Measurements from ENCODE around the gene PRRG2. TPM values are rescaled to one million over a fixed set of nuclear protein-coding genes. Genes with fewer than 3 reads are reported as not detected.
A peak's percentile ranks its signal among the peaks of the same experiment; 100 is the strongest.

The PRRG2 gene
- polyA plus RNA-seq, 1 of the 3 experiments (the other 2 are of a cell fraction): 0.44 TPM

- CTCF ChIA-PET: interaction anchor here (1.2 kb wide), 2 partner anchors 21 to 44 kb away, joined by 3 read pairs; no protein-coding TSS in a partner anchor
- H3K4me3 ChIP-seq (ENCODE audit: low read depth in 2 of 2, low read length in 1 of 2): no peak overlapping the region
- DNase-seq: no peak
- WGBS (ENCODE audit: low lambda C conversion rate): 45% methylated on average over 12 of the region's 19 CpGs
- no peaks in the 10 kb centered on the region for H3K9me2 ChIP-seq
- peaks cover 17 to 45% of the 10 kb centered on the region in 2 experiments for H3K36me3 ChIP-seq (replicated peaks in 1 of 2; ENCODE audit: control insufficient read depth in 1 of 2, insufficient read depth in 2 of 2, low read length in 1 of 2)
- peak overlapping the region in 1 of 2 experiments; percentile 74; a peak in 2 of 4 replicates for H3K27ac ChIP-seq (ENCODE audit: low read depth in 2 of 2, low read length in 1 of 2)
- H3K4me1 ChIP-seq (ENCODE audit: control insufficient read depth in 1 of 2, insufficient read depth in 2 of 2, low read depth in 1 of 2, low read length in 1 of 2): peaks cover 0 to 14% of the 10 kb centered on the region in 2 experiments; a peak in 3 of 4 replicates
- TF ChIP-seq CTCF (IDR thresholded peaks at IDR 0.05) (peak; percentile 12; the same call in 1 of the 2 replicates), JUND (IDR thresholded peaks at IDR 0.05) (0 out of 2 replicates have a peak, but pooled peaks have one; percentile 31), FOSL2 (IDR thresholded peaks at IDR 0.05; ENCODE audit: borderline replicate concordance, low read depth) (peak; percentile 63; the same call in 1 of the 2 replicates), RCOR1 (IDR thresholded peaks at IDR 0.05; ENCODE audit: low read length) (no peak)
- no peaks in the 10 kb centered on the region for H3K27me3 ChIP-seq (ENCODE audit: insufficient read depth)
- peaks cover 15% of the 10 kb centered on the region for H3F3A ChIP-seq (replicated peaks; ENCODE audit: insufficient read depth)
- peaks cover 46% of the 10 kb centered on the region for H4K20me1 ChIP-seq (ENCODE audit: insufficient read depth)
- peak overlapping the region; percentile 37; the same call in 1 of the 2 replicates for H3K9ac ChIP-seq
- H3K9me3 ChIP-seq: no peaks in the 10 kb centered on the region
- no peak overlapping the region for H2AFZ ChIP-seq (ENCODE audit: low read depth)
- POLR2A ChIA-PET: no interaction called here
- H3K4me2 ChIP-seq: peak overlapping the region; percentile 65
- peaks cover 77% of the 10 kb centered on the region for H3K79me2 ChIP-seq (ENCODE audit: insufficient read depth)
Observed at GRCh38 chr19:49614096-49614833, 33.1 kb downstream of the PRRG2 start.

- peaks cover 68% of the 10 kb centered on the region for H3K79me2 ChIP-seq (ENCODE audit: insufficient read depth)
- no peak for DNase-seq
- H3K36me3 ChIP-seq (replicated peaks in 1 of 2; ENCODE audit: control insufficient read depth in 1 of 2, insufficient read depth in 2 of 2, low read length in 1 of 2): peaks cover 23 to 35% of the 10 kb centered on the region in 2 experiments
- H3K4me2 ChIP-seq: no peak overlapping the region
- 97% methylated on average over 21 of the region's 23 CpGs for whole genome bisulfite sequencing (ENCODE audit: low lambda C conversion rate)
- H3K27ac ChIP-seq (ENCODE audit: low read depth in 2 of 2, low read length in 1 of 2): no peak overlapping the region
- H3K27me3 ChIP-seq (ENCODE audit: insufficient read depth): no peaks in the 10 kb centered on the region
- no peak overlapping the region for H2AFZ ChIP-seq (ENCODE audit: low read depth)
- H3F3A ChIP-seq (replicated peaks; ENCODE audit: insufficient read depth): peaks cover 12% of the 10 kb centered on the region
- H3K9ac ChIP-seq: no peak overlapping the region
- peaks cover 0 to 14% of the 10 kb centered on the region in 2 experiments; a peak in 3 of 4 replicates for H3K4me1 ChIP-seq (ENCODE audit: control insufficient read depth in 1 of 2, insufficient read depth in 2 of 2, low read depth in 1 of 2, low read length in 1 of 2)
- ChIA-PET POLR2A (interaction anchor here (0.9 kb wide), 1 partner anchor 18 kb away, joined by 3 read pairs; no protein-coding TSS in a partner anchor), CTCF (interaction anchor here (1.4 kb wide), 1 partner anchor 57 kb away, joined by 4 read pairs; no protein-coding TSS in a partner anchor)
- H3K9me2 ChIP-seq: no peaks in the 10 kb centered on the region
- H3K4me3 ChIP-seq (ENCODE audit: low read depth in 2 of 2, low read length in 1 of 2): no peak overlapping the region
- H3K9me3 ChIP-seq: no peaks in the 10 kb centered on the region
- peaks cover 38% of the 10 kb centered on the region for H4K20me1 ChIP-seq (ENCODE audit: insufficient read depth)
- no peak for TF ChIP-seq RXRA (IDR thresholded peaks at IDR 0.05; ENCODE audit: borderline replicate concordance, low read depth)
- TF ChIP-seq EP300 (IDR thresholded peaks at IDR 0.05; ENCODE audit: borderline replicate concordance in 1 of 2, low read depth in 1 of 2, low read length in 1 of 2): no peak
- TF ChIP-seq USF2 (IDR thresholded peaks at IDR 0.05; ENCODE audit: borderline replicate concordance, low read depth, low read length): no peak
- no peak for TF ChIP-seq SIN3A (IDR thresholded peaks at IDR 0.05; ENCODE audit: borderline replicate concordance, low read depth, low read length)
- no peak for TF ChIP-seq CHD2 (IDR thresholded peaks at IDR 0.05; ENCODE audit: low read length, partially characterized antibody)
- no peak for TF ChIP-seq PBX3 (IDR thresholded peaks at IDR 0.05)
- TF ChIP-seq NFIC (IDR thresholded peaks at IDR 0.05; ENCODE audit: borderline replicate concordance): no peak
- no peak for TF ChIP-seq MXI1 (IDR thresholded peaks at IDR 0.05; ENCODE audit: low read depth, low read length)
- no peak for TF ChIP-seq SMC3 (IDR thresholded peaks at IDR 0.05; ENCODE audit: low read depth, low read length)
- TF ChIP-seq TCF12 (IDR thresholded peaks at IDR 0.05): no peak
- no peak for TF ChIP-seq TAF1 (IDR thresholded peaks at IDR 0.05; ENCODE audit: borderline replicate concordance, low read depth, low read length)
- TF ChIP-seq FOSL2 (IDR thresholded peaks at IDR 0.05; ENCODE audit: borderline replicate concordance, low read depth): no peak
- TF ChIP-seq RCOR1 (IDR thresholded peaks at IDR 0.05; ENCODE audit: low read length): no peak
- no peak for TF ChIP-seq MAX (IDR thresholded peaks at IDR 0.05; ENCODE audit: low read depth)
- no peak for TF ChIP-seq GABPA (IDR thresholded peaks at IDR 0.05; ENCODE audit: low read depth)
- TF ChIP-seq USF1 (IDR thresholded peaks at IDR 0.05; ENCODE audit: borderline replicate concordance, low read depth): no peak
- TF ChIP-seq TEAD4 (IDR thresholded peaks at IDR 0.05; ENCODE audit: borderline replicate concordance, insufficient read depth): no peak
Observed at GRCh38 chr19:49615861-49616260, 34.7 kb downstream of the PRRG2 start.

Data from SK-N-SH (cell line).